ENCODE data around the gene GMDS.

DNA sequence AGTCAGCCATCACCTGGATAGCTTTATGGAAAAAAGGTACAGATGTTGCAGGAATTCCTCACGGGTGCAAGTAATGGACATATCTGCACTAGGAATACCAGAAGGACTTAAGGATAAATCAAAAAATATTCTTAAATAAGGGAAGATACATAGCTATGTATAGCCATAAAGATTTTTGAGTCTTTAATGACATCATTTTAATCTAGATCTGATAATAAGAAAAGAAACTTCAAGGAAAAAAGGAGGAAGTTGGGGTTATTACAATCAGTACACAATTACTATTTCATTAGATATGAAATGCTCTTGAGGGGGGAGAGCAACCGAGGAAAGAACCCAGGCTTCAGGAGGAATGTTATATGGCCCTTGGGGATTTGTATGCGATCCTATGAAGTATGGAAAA lies 525.5 kb downstream of the GMDS start:
- no peak for TF ChIP-seq EZH2 (IDR thresholded peaks at IDR 0.05; ENCODE audit: low read depth, low read length, severe bottlenecking)
- TF ChIP-seq, protein P1, sequence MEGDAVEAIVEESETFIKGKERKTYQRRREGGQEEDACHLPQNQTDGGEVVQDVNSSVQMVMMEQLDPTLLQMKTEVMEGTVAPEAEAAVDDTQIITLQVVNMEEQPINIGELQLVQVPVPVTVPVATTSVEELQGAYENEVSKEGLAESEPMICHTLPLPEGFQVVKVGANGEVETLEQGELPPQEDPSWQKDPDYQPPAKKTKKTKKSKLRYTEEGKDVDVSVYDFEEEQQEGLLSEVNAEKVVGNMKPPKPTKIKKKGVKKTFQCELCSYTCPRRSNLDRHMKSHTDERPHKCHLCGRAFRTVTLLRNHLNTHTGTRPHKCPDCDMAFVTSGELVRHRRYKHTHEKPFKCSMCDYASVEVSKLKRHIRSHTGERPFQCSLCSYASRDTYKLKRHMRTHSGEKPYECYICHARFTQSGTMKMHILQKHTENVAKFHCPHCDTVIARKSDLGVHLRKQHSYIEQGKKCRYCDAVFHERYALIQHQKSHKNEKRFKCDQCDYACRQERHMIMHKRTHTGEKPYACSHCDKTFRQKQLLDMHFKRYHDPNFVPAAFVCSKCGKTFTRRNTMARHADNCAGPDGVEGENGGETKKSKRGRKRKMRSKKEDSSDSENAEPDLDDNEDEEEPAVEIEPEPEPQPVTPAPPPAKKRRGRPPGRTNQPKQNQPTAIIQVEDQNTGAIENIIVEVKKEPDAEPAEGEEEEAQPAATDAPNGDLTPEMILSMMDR (IDR thresholded peaks at IDR 0.05; ENCODE audit: control extremely low read depth in 1 of 3, insufficient read depth in 1 of 3, low read depth in 1 of 3, low read length in 3 of 3): no peak
